Gastroesophageal sphincter (tissue), 3 donors: ENCODE results near the gene TEKT5.
A peak's percentile ranks its signal among the peaks of the same experiment; 100 is the strongest.

Experiments
- POLR2AphosphoS5 ChIP-seq: sonication (generic); formaldehyde crosslinking; IDR thresholded peaks from one replicate; pipeline ENCODE4 v1.6.1; 2017; ENCODE audit warnings: antibody characterized with exemption
- TF ChIP-seq, protein P1 (sequence below), 4 experiments: fragments of 200-600 bp in 2 of 4; fragments of 450-650 bp in 2 of 4; sonication (generic) in 1 of 4; IDR thresholded peaks; one replicate each; pipeline ENCODE4 v1.5.1; 2017 to 2019; ENCODE audit warnings: antibody characterized with exemption in 4 of 4, mild to moderate bottlenecking in 2 of 4, moderate library complexity in 2 of 4

DNA sequence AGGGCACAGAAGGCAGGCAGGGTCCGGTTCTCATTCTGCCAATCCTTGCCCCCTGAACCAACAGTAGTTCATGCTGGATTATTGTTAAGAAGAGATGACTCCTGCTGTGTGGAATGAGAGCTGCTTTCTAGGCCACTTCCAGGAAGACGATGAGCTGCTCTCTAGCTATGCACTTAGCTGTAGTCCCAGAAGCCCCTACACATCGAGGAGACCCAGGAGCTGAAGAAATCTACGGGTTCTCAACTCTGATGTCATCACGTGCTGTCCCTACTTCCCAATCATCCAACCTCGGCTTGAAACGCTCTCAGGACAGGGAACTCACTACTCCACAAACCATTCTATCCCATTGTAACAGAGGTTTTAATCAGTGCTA lies 85.3 kb downstream of the TEKT5 start:
- TF ChIP-seq, protein P1, sequence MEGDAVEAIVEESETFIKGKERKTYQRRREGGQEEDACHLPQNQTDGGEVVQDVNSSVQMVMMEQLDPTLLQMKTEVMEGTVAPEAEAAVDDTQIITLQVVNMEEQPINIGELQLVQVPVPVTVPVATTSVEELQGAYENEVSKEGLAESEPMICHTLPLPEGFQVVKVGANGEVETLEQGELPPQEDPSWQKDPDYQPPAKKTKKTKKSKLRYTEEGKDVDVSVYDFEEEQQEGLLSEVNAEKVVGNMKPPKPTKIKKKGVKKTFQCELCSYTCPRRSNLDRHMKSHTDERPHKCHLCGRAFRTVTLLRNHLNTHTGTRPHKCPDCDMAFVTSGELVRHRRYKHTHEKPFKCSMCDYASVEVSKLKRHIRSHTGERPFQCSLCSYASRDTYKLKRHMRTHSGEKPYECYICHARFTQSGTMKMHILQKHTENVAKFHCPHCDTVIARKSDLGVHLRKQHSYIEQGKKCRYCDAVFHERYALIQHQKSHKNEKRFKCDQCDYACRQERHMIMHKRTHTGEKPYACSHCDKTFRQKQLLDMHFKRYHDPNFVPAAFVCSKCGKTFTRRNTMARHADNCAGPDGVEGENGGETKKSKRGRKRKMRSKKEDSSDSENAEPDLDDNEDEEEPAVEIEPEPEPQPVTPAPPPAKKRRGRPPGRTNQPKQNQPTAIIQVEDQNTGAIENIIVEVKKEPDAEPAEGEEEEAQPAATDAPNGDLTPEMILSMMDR (IDR thresholded peaks at IDR 0.05) = no peak
- TF ChIP-seq POLR2AphosphoS5 = peak; percentile 76
